Activated CD4-positive, alpha-beta T cell treated with anti-CD3 and anti-CD28 coated beads, Interleukin-2, amount 10 ng/mL, durations not matched to agents 7 days and 5 days (primary cell): ENCODE results near the gene ROPN1B. TPM values are rescaled to one million over a fixed set of nuclear protein-coding genes. Genes with fewer than 3 reads are reported as not detected.

Experiments used
- CTCF ChIA-PET: fragments of 350-600 bp; sonication (Branson Sonifier 250); formaldehyde crosslinking; loops from one replicate; lab custom pipeline; 2021; ENCODE audit warnings: antibody characterized with exemption; lab: Charles Lee
- POLR2A ChIA-PET: fragments of 350-600 bp; sonication (Branson Sonifier 250); formaldehyde crosslinking; loops from one replicate; lab custom pipeline; 2021; ENCODE audit warnings: antibody characterized with exemption; lab: Charles Lee
- DNase-seq: peaks from one replicate; pipeline ENCODE4 v3.0.0-alpha.2; 2020
- H3K27ac Mint-ChIP-seq: one replicate; pipeline ENCODE4 v1.8.0; 2021; ENCODE audit warnings: mild to moderate bottlenecking, moderate library complexity, mixed read lengths
- H3K27me3 Mint-ChIP-seq: one replicate; pipeline ENCODE4 v1.8.0; 2021; ENCODE audit warnings: mixed read lengths
- H3K36me3 Mint-ChIP-seq: one replicate; pipeline ENCODE4 v1.8.0; 2021; ENCODE audit warnings: low read depth, mixed read lengths
- H3K4me1 Mint-ChIP-seq: one replicate; pipeline ENCODE4 v1.8.0; 2021; ENCODE audit warnings: mixed read lengths
- H3K4me3 Mint-ChIP-seq: one replicate; pipeline ENCODE4 v1.8.0; 2021; ENCODE audit warnings: mild to moderate bottlenecking, moderate library complexity, mixed read lengths
- H3K9me3 Mint-ChIP-seq: one replicate; pipeline ENCODE4 v1.8.0; 2021; ENCODE audit warnings: mixed read lengths
- total RNA-seq, 2 experiments: library from RNA; stranded (reverse); gene quantifications; one replicate each; pipeline ENCODE4 v1.2.3, GENCODE V29; 2021

Gene ROPN1B
- total RNA-seq, 2 experiments from 2014 or later = not detected

DNA sequence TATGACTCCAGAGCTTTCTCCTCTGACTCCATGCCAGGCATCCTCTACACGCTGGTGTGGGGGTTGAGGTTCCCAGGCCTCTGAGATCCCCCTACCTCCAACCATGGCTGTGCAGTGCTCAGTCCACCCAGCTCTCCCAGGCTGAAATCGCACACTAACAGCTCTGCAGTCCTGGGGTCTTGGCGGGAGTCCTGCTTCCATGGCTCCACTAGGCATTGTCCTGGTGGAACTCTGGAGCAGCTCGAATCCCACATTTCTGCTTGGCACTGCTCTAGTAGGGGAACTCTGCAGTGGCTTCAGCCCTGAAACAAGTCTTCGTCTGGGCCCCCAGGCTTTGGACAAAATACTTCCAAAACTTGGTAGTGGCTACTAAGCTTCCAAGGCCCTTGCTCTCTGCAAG, 50.7 kb downstream of the ROPN1B start:
- Mint-ChIP-seq H3K27me3 (no peaks in the 10 kb centered on the region), H3K4me1 (no peaks in the 10 kb centered on the region), H3K4me3 (no peak overlapping the region), H3K36me3 (no peaks in the 10 kb centered on the region), H3K9me3 (no peaks in the 10 kb centered on the region), H3K27ac (no peak overlapping the region)
- no peak for DNase-seq
- CTCF ChIA-PET = no interaction called here
- POLR2A ChIA-PET = no interaction called here

DNA sequence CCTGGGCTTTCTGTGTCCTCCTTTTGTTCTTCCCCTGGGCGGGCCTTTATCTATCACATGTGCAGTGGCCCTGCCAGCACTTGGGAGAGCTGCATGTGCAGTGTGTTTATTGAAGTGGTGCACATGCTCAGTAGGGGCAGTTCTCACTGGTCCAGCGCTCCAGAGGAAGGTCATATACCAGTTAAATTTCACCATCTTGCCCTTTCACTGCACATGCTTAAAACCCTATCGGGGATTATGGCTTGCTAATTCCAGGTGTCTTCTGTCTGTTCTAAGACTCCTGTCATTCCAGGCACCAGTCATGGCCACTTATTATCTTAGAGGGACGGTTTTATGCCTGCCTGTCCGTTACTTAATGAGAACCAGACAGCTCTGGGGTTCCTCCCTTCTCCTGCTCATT, 52.2 kb downstream of the ROPN1B start:
- POLR2A ChIA-PET = no interaction called here
- H3K36me3 Mint-ChIP-seq = no peaks in the 10 kb centered on the region
- H3K27me3 Mint-ChIP-seq = no peaks in the 10 kb centered on the region
- CTCF ChIA-PET = interaction anchor here (1.6 kb wide), 1 partner anchor 66 kb away, joined by 3 read pairs; no protein-coding TSS in a partner anchor
- H3K4me3 Mint-ChIP-seq = no peak overlapping the region
- no peaks in the 10 kb centered on the region for H3K9me3 Mint-ChIP-seq
- DNase-seq = no peak
- peaks cover 8% of the 10 kb centered on the region for H3K4me1 Mint-ChIP-seq
- H3K27ac Mint-ChIP-seq = no peak overlapping the region

- Mint-ChIP-seq H3K27me3 (no peaks in the 10 kb centered on the region), H3K27ac (no peak overlapping the region), H3K4me1 (peaks cover 13% of the 10 kb centered on the region), H3K4me3 (no peak overlapping the region), H3K36me3 (no peaks in the 10 kb centered on the region), H3K9me3 (no peaks in the 10 kb centered on the region)
- no peak for DNase-seq
- ChIA-PET POLR2A (no interaction called here), CTCF (interaction anchor here (1.6 kb wide), 1 partner anchor 65 kb away, joined by 3 read pairs; no protein-coding TSS in a partner anchor)
Observed at GRCh38 chr3:126021702-126022101, 52.7 kb downstream of the ROPN1B start.

- ChIA-PET CTCF (no interaction called here), POLR2A (no interaction called here)
- H3K9me3 Mint-ChIP-seq = peaks cover 9% of the 10 kb centered on the region
- no peak overlapping the region for H3K27ac Mint-ChIP-seq
- H3K36me3 Mint-ChIP-seq = peaks cover 9% of the 10 kb centered on the region
- no peak overlapping the region for H3K4me3 Mint-ChIP-seq
- peaks cover 19% of the 10 kb centered on the region for H3K4me1 Mint-ChIP-seq
- no peaks in the 10 kb centered on the region for H3K27me3 Mint-ChIP-seq
- DNase-seq = no peak
Observed at GRCh38 chr3:126022741-126023359, 53.9 kb downstream of the ROPN1B start.

DNA sequence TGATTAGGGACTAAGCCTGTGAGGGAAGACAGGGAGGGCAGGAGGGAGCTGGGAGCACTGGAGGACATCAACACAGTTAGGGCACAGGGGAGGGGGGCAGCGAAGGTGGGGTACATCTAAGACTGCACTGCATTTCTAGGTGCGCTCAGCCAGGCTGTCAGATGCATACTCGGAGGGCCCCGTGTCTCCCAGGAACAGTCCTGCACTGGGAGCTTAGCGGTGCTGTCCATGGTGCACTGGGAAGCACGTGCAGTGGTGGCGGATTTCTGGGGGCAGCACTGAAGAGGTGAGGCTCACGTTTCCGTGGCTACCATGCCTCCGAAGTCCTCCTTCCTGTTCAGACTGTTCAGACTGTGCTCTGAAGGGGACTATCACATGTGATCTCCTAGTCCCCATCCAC, 54.4 kb downstream of the ROPN1B start:
- Mint-ChIP-seq H3K27ac (no peak overlapping the region), H3K36me3 (peaks cover 10% of the 10 kb centered on the region), H3K9me3 (peaks cover 10% of the 10 kb centered on the region), H3K4me3 (no peak overlapping the region), H3K4me1 (peaks cover 19% of the 10 kb centered on the region), H3K27me3 (no peaks in the 10 kb centered on the region)
- no peak for DNase-seq
- CTCF ChIA-PET = interaction anchor here (1.1 kb wide), 1 partner anchor 10 kb away, joined by 3 read pairs; no protein-coding TSS in a partner anchor
- POLR2A ChIA-PET = no interaction called here

- H3K9me3 Mint-ChIP-seq = peaks cover 15% of the 10 kb centered on the region
- DNase-seq = no peak
Observed at GRCh38 chr3:126024049-126024854, 55.3 kb downstream of the ROPN1B start.

DNA sequence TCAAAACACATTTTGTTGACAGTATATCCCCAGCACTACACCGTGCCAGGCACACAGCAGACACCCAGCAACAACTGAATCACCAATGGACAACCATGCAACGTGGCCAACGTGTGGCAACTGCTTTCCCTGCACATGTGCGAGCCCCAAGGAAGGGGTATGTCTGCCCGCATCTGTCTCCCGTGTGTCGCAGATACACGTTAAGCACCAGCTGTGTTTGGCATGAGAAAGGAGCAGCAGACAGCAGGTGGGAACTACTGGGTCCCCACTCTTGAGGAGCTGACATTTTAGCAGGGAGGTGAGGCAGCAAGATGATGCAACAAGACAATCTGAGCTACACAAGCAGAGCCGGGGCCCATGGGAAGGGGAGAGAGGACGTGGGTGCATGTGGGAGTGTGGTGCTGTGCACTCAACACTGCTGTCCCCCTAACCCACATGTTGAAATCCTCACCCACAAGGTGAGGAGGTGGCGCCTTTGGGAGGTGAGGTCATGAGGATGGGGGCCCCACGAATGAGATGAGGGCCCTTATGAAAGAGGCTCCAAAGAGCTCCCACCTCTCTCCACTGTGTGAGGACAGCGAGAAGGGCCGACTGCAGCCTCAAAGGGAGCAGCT, 56.2 kb downstream of the ROPN1B start:
- H3K27me3 Mint-ChIP-seq = no peaks in the 10 kb centered on the region

More at GRCh38 chr3:126024049-126024854, 55.3 kb downstream of the ROPN1B start:
- peaks cover 15% of the 10 kb centered on the region for H3K36me3 Mint-ChIP-seq
- peaks cover 19% of the 10 kb centered on the region for H3K4me1 Mint-ChIP-seq
- CTCF ChIA-PET = interaction anchor here (1.1 kb wide), 1 partner anchor 9 kb away, joined by 3 read pairs; no protein-coding TSS in a partner anchor
- POLR2A ChIA-PET = no interaction called here
- no peak overlapping the region for H3K4me3 Mint-ChIP-seq
- no peak overlapping the region for H3K27ac Mint-ChIP-seq
- no peaks in the 10 kb centered on the region for H3K27me3 Mint-ChIP-seq

GRCh38 chr3:126025862-126026261, 56.9 kb downstream of the ROPN1B start:
- peaks cover 19% of the 10 kb centered on the region for H3K36me3 Mint-ChIP-seq
- H3K27ac Mint-ChIP-seq = peak overlapping the region; percentile 88
- H3K4me1 Mint-ChIP-seq = peaks cover 19% of the 10 kb centered on the region
- peaks cover 15% of the 10 kb centered on the region for H3K9me3 Mint-ChIP-seq
- no peak overlapping the region for H3K4me3 Mint-ChIP-seq
- H3K27me3 Mint-ChIP-seq = no peaks in the 10 kb centered on the region
- DNase-seq = no peak
- CTCF ChIA-PET = no interaction called here
- POLR2A ChIA-PET = no interaction called here

More for the DNA sequence above, 56.2 kb downstream of the ROPN1B start:
- Mint-ChIP-seq H3K4me3 (no peak overlapping the region), H3K4me1 (peaks cover 19% of the 10 kb centered on the region), H3K36me3 (peaks cover 19% of the 10 kb centered on the region), H3K27ac (peak overlapping the region; percentile 88), H3K9me3 (peaks cover 15% of the 10 kb centered on the region)
- POLR2A ChIA-PET = no interaction called here
- no peak for DNase-seq
- CTCF ChIA-PET = no interaction called here

- Mint-ChIP-seq H3K27me3 (no peaks in the 10 kb centered on the region), H3K4me3 (no peak overlapping the region), H3K9me3 (peaks cover 15% of the 10 kb centered on the region), H3K4me1 (peaks cover 19% of the 10 kb centered on the region), H3K36me3 (peaks cover 19% of the 10 kb centered on the region), H3K27ac (peak overlapping the region; percentile 88)
- ChIA-PET POLR2A (no interaction called here), CTCF (no interaction called here)
- peak; percentile 8 for DNase-seq
Observed at GRCh38 chr3:126026277-126026751, 57.3 kb downstream of the ROPN1B start.

- Mint-ChIP-seq H3K36me3 (peaks cover 19% of the 10 kb centered on the region), H3K9me3 (peaks cover 15% of the 10 kb centered on the region), H3K27me3 (no peaks in the 10 kb centered on the region), H3K27ac (peak overlapping the region; percentile 88), H3K4me3 (no peak overlapping the region), H3K4me1 (peaks cover 19% of the 10 kb centered on the region)
- ChIA-PET CTCF (no interaction called here), POLR2A (no interaction called here)
- DNase-seq = no peak
Observed at GRCh38 chr3:126026761-126027160, 57.8 kb downstream of the ROPN1B start.

GRCh38 chr3:126028096-126028495, 59.1 kb downstream of the ROPN1B start:
- Mint-ChIP-seq H3K27me3 (no peaks in the 10 kb centered on the region), H3K36me3 (peaks cover 19% of the 10 kb centered on the region), H3K4me1 (peaks cover 19% of the 10 kb centered on the region), H3K4me3 (no peak overlapping the region), H3K27ac (no peak overlapping the region), H3K9me3 (peaks cover 15% of the 10 kb centered on the region)
- DNase-seq = no peak
- CTCF ChIA-PET = no interaction called here
- POLR2A ChIA-PET = no interaction called here

GRCh38 chr3:126029241-126029640, 60.3 kb downstream of the ROPN1B start:
- CTCF ChIA-PET = interaction anchor here (0.6 kb wide), 1 partner anchor 324 kb away, joined by 3 read pairs; no protein-coding TSS in a partner anchor
- Mint-ChIP-seq H3K27ac (no peak overlapping the region), H3K36me3 (peaks cover 19% of the 10 kb centered on the region), H3K4me1 (peaks cover 20% of the 10 kb centered on the region), H3K9me3 (peaks cover 15% of the 10 kb centered on the region), H3K27me3 (no peaks in the 10 kb centered on the region), H3K4me3 (no peak overlapping the region)
- DNase-seq = no peak
- POLR2A ChIA-PET = no interaction called here

DNA sequence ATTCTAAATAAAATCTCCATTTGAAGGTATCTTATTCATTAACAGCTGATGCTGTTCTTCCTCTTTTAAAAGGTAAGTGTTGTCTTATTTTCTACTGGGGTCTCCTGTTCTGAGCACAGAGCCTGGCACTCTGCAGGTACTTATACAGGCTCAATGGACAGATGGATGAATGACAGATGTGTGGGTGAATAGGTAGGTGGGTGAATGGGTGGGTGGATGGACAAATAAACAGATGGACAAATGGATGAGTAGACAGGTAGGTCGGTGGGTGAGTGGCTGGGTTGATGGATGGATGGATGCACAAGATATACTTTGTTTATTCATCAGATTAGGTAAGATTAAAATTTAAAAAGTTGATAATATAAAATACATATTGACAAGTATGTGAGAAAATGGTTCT, 61.5 kb downstream of the ROPN1B start:
- peaks cover 27% of the 10 kb centered on the region for H3K4me1 Mint-ChIP-seq
- H3K27me3 Mint-ChIP-seq = no peaks in the 10 kb centered on the region
- H3K4me3 Mint-ChIP-seq = no peak overlapping the region
- no peak overlapping the region for H3K27ac Mint-ChIP-seq
- peaks cover 19% of the 10 kb centered on the region for H3K36me3 Mint-ChIP-seq
- CTCF ChIA-PET = no interaction called here
- no peak for DNase-seq
- POLR2A ChIA-PET = no interaction called here
- H3K9me3 Mint-ChIP-seq = peaks cover 15% of the 10 kb centered on the region
